ENCODE measurements around the gene SESN1. TPM values are rescaled to one million over a fixed set of nuclear protein-coding genes. Genes with fewer than 3 reads are reported as not detected.

The SESN1 gene
- total and polyA plus RNA-seq, 2 donors (not counting 1 experiment from before 2014, with no cell fraction given), result 16.2 to 28.6 TPM

DNA sequence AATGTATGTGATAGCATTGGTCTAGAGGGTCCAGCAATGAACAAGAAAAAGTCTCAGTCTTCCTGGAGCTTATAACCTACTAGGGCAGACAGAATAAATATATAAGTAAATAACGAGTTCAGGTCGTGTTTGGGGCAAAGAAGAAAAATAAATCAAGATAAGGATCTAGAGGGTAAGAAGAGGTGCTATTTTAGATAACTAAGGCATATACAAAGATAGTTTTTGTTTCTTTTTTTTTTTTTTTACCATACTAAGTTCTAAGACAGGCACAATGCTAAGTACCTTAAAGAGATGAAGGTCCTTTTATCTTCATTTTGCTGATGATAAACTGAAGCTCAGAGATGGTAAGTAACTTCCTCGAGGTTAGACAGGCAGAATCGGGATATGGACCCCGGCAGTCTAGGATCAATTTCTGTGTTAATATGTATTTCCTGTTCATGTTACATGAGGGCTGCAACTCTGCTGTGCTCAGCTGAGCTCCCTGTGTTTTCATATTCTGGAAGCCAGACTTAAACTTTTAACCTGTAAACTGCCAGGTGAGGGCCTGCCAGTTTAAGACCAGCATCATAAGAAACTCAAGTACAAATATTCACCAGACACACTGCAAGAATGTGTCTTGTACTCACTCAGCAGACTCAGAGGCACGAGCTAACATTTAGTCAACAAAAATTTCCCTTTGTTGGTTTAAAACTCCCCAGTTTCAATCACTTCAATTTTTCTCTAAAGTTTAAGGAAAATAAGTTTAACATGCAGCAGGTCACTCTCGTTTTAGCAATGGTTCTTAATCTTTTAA is 23.3 kb downstream of the SESN1 start:
- WGBS (ENCODE audit: insufficient coverage), result 63% methylated on average over 3 of the region's 7 CpGs
- intact Hi-C loops (cut with micrococcal nuclease), result loop anchor here (5.0 kb wide), 1 partner anchor 64 kb away; no protein-coding TSS in a partner anchor

More for the DNA sequence above, 23.3 kb downstream of the SESN1 start:
- H3K79me2 ChIP-seq (ENCODE audit: control insufficient read depth, insufficient read depth, low read length), result no peaks in the 10 kb centered on the region
- Mint-ChIP-seq H3K27me3 (no peaks in the 10 kb centered on the region), H3K4me3 (no peak overlapping the region), H3K27ac (no peak overlapping the region), H3K9me3 (ENCODE audit: insufficient read depth) (no peaks in the 10 kb centered on the region), H3K4me1 (peaks cover 5% of the 10 kb centered on the region)
- no peak overlapping the region for H3K27ac ChIP-seq (ENCODE audit: low read length in 2 of 2)
- H3K9me3 ChIP-seq (ENCODE audit: control extremely low read depth in 1 of 3, control insufficient read depth in 2 of 3, insufficient read depth in 1 of 3, low read length in 2 of 3), result no peaks in the 10 kb centered on the region
- no peak for DNase-seq
- no peak overlapping the region for H3K9ac ChIP-seq (ENCODE audit: low read length)
- POLR2A ChIA-PET, result interaction anchor here (0.6 kb wide), 1 partner anchor 306 kb away, joined by 4 read pairs; no protein-coding TSS in a partner anchor
- no peak overlapping the region for H3K4me3 ChIP-seq (ENCODE audit: control extremely low read depth in 1 of 5, extremely low read depth in 1 of 5, insufficient read depth in 1 of 5, low read depth in 2 of 5, low read length in 4 of 5)
- H3K36me3 ChIP-seq (replicated peaks in 1 of 2; ENCODE audit: control extremely low read depth in 1 of 2, control insufficient read depth in 1 of 2, extremely low read depth in 1 of 2, insufficient read depth in 2 of 2, low read length in 1 of 2), result no peaks in the 10 kb centered on the region
- peaks cover 0 to 8% of the 10 kb centered on the region in 2 donors for H3K4me1 ChIP-seq (ENCODE audit: control insufficient read depth in 2 of 2, insufficient read depth in 2 of 2, low read length in 2 of 2)
- TF ChIP-seq EZH2 (IDR thresholded peaks at IDR 0.05; ENCODE audit: borderline replicate concordance, insufficient read depth, low read depth, low read length, poor library complexity, severe bottlenecking), result no peak
- no peak for TF ChIP-seq CTCF (IDR thresholded peaks at IDR 0.05)
- CTCF ChIA-PET, result interaction anchor here (0.6 to 8.5 kb wide), 10 partner anchors 12 to 535 kb away, joined by 3 to 247 read pairs (median 12); no protein-coding TSS in a partner anchor
- no peak for ATAC-seq (ENCODE audit: low read depth)
- H2AFZ ChIP-seq (ENCODE audit: insufficient read depth, low read depth, low read length, poor library complexity, severe bottlenecking), result no peak overlapping the region
- H3K27me3 ChIP-seq (replicated peaks in 1 of 4; ENCODE audit: control extremely low read depth in 1 of 4, control insufficient read depth in 3 of 4, insufficient read depth in 4 of 4, low read length in 3 of 4), result no peaks in the 10 kb centered on the region
- H4K20me1 ChIP-seq (ENCODE audit: control insufficient read depth, insufficient read depth, low read length, poor library complexity, severe bottlenecking), result no peaks in the 10 kb centered on the region
- no peak overlapping the region for H3K4me2 ChIP-seq (replicated peaks; ENCODE audit: low read depth, low read length, poor library complexity, severe bottlenecking)
